ENCODE results near the gene SEPTIN5.
"Not testable (repeated sequence)": the region's sequence is repeated elsewhere in the genome, so short reads cannot be mapped to it uniquely, and the experiment has no call there.

SEPTIN5 gene

GRCh38 chr22:19688301-19689290, 25.7 kb upstream of the SEPTIN5 start:
- in situ Hi-C loops (cut with MboI; ENCODE audit: low sequenced_read_pairs) = no loop called here
- H3K27me3 ChIP-seq (ENCODE audit: low read depth) = 0 out of 2 replicates have a peak, but pooled peaks cover 3% of the 10 kb centered on the region
- H3K9me3 ChIP-seq = peaks cover 3% of the 10 kb centered on the region; the same call in 1 of the 2 replicates
- no peaks in the 10 kb centered on the region; the same call in 1 of the 2 replicates for H3K4me1 ChIP-seq
- H3K36me3 ChIP-seq (replicated peaks) = no peaks in the 10 kb centered on the region
- DNase-seq (ENCODE audit: low spot score in 2 of 2) = no peak
- H3K4me3 ChIP-seq = no peak overlapping the region

GRCh38 chr22:19689408-19689807, 24.9 kb upstream of the SEPTIN5 start:
- in situ Hi-C loops (cut with MboI; ENCODE audit: low sequenced_read_pairs) = no loop called here
- no peaks in the 10 kb centered on the region for H3K27me3 ChIP-seq (ENCODE audit: low read depth)
- H3K36me3 ChIP-seq (replicated peaks) = no peaks in the 10 kb centered on the region
- peaks cover 3% of the 10 kb centered on the region; the same call in 1 of the 2 replicates for H3K9me3 ChIP-seq
- DNase-seq (ENCODE audit: low spot score in 2 of 2) = no peak
- H3K4me1 ChIP-seq = no peaks in the 10 kb centered on the region; the same call in 1 of the 2 replicates
- H3K4me3 ChIP-seq = no peak overlapping the region

- H3K9me3 ChIP-seq = peaks cover 1% of the 10 kb centered on the region; the same call in 1 of the 2 replicates
- H3K4me3 ChIP-seq = no peak overlapping the region
- H3K36me3 ChIP-seq (replicated peaks) = no peaks in the 10 kb centered on the region
- no peak for DNase-seq (ENCODE audit: low spot score in 2 of 2)
- no peaks in the 10 kb centered on the region for H3K27me3 ChIP-seq (ENCODE audit: low read depth)
- H3K4me1 ChIP-seq = no peaks in the 10 kb centered on the region; the same call in 1 of the 2 replicates
- in situ Hi-C loops (cut with MboI; ENCODE audit: low sequenced_read_pairs) = no loop called here
These were observed 23.1 kb upstream of the SEPTIN5 start for GRCh38 chr22:19691007-19691720.

- H3K27me3 ChIP-seq (ENCODE audit: low read depth) = no peaks in the 10 kb centered on the region
- no peak overlapping the region for H3K4me3 ChIP-seq
- no peaks in the 10 kb centered on the region for H3K9me3 ChIP-seq
- H3K4me1 ChIP-seq = no peaks in the 10 kb centered on the region; the same call in 1 of the 2 replicates
- no peak for DNase-seq (ENCODE audit: low spot score in 2 of 2)
- no peaks in the 10 kb centered on the region for H3K36me3 ChIP-seq (replicated peaks)
- in situ Hi-C loops (cut with MboI; ENCODE audit: low sequenced_read_pairs) = no loop called here
These were observed 22.5 kb upstream of the SEPTIN5 start for GRCh38 chr22:19691721-19692341.

GRCh38 chr22:19693581-19693980, 20.7 kb upstream of the SEPTIN5 start:
- no peaks in the 10 kb centered on the region; the same call in 1 of the 2 replicates for H3K4me1 ChIP-seq
- in situ Hi-C loops (cut with MboI; ENCODE audit: low sequenced_read_pairs) = no loop called here
- H3K4me3 ChIP-seq = no peak overlapping the region
- no peaks in the 10 kb centered on the region for H3K36me3 ChIP-seq (replicated peaks)
- DNase-seq (ENCODE audit: low spot score in 2 of 2) = no peak
- no peaks in the 10 kb centered on the region for H3K9me3 ChIP-seq
- H3K27me3 ChIP-seq (ENCODE audit: low read depth) = no peaks in the 10 kb centered on the region

- H3K4me1 ChIP-seq = no peaks in the 10 kb centered on the region; the same call in 1 of the 2 replicates
- no peaks in the 10 kb centered on the region for H3K36me3 ChIP-seq (replicated peaks)
- no peaks in the 10 kb centered on the region for H3K27me3 ChIP-seq (ENCODE audit: low read depth)
- no peak overlapping the region for H3K4me3 ChIP-seq
- no peak for DNase-seq (ENCODE audit: low spot score in 2 of 2)
- in situ Hi-C loops (cut with MboI; ENCODE audit: low sequenced_read_pairs) = no loop called here
- no peaks in the 10 kb centered on the region for H3K9me3 ChIP-seq
These were observed 20.2 kb upstream of the SEPTIN5 start for GRCh38 chr22:19693981-19694670.

GRCh38 chr22:19694696-19695095, 19.6 kb upstream of the SEPTIN5 start:
- H3K4me1 ChIP-seq = no peaks in the 10 kb centered on the region; the same call in 1 of the 2 replicates
- no peaks in the 10 kb centered on the region for H3K27me3 ChIP-seq (ENCODE audit: low read depth)
- no peaks in the 10 kb centered on the region for H3K9me3 ChIP-seq
- no peak overlapping the region for H3K4me3 ChIP-seq
- no peak for DNase-seq (ENCODE audit: low spot score in 2 of 2)
- in situ Hi-C loops (cut with MboI; ENCODE audit: low sequenced_read_pairs) = no loop called here
- H3K36me3 ChIP-seq (replicated peaks) = no peaks in the 10 kb centered on the region

GRCh38 chr22:19696504-19697276, 17.6 kb upstream of the SEPTIN5 start:
- no peaks in the 10 kb centered on the region for H3K9me3 ChIP-seq
- H3K4me1 ChIP-seq = no peaks in the 10 kb centered on the region; the same call in 1 of the 2 replicates
- no peaks in the 10 kb centered on the region for H3K36me3 ChIP-seq (replicated peaks)
- no peak for DNase-seq (ENCODE audit: low spot score in 2 of 2)
- no peak overlapping the region for H3K4me3 ChIP-seq
- H3K27me3 ChIP-seq (ENCODE audit: low read depth) = no peaks in the 10 kb centered on the region
- in situ Hi-C loops (cut with MboI; ENCODE audit: low sequenced_read_pairs) = no loop called here

GRCh38 chr22:19697871-19698270, 16.4 kb upstream of the SEPTIN5 start:
- H3K9me3 ChIP-seq; H3K4me3 ChIP-seq; H3K4me1 ChIP-seq; DNase-seq (ENCODE audit: low spot score in 2 of 2); H3K36me3 ChIP-seq (replicated peaks); in situ Hi-C loops (cut with MboI; ENCODE audit: low sequenced_read_pairs); H3K27me3 ChIP-seq (ENCODE audit: low read depth): not testable (repeated sequence)

GRCh38 chr22:19700790-19701419, 13.4 kb upstream of the SEPTIN5 start:
- no peak for DNase-seq (ENCODE audit: low spot score in 2 of 2)
- Histone ChIP-seq H3K4me3 (no peak overlapping the region), H3K27me3 (ENCODE audit: low read depth) (no peaks in the 10 kb centered on the region; the same call in 1 of the 2 replicates), H3K4me1 (peaks cover 8% of the 10 kb centered on the region), H3K36me3 (replicated peaks) (no peaks in the 10 kb centered on the region), H3K9me3 (no peaks in the 10 kb centered on the region)
- in situ Hi-C loops (cut with MboI; ENCODE audit: low sequenced_read_pairs) = no loop called here

GRCh38 chr22:19701420-19702145, 12.7 kb upstream of the SEPTIN5 start:
- H3K4me1 ChIP-seq = peaks cover 12% of the 10 kb centered on the region
- no peaks in the 10 kb centered on the region for H3K36me3 ChIP-seq (replicated peaks)
- no peaks in the 10 kb centered on the region for H3K9me3 ChIP-seq
- no peaks in the 10 kb centered on the region; the same call in 1 of the 2 replicates for H3K27me3 ChIP-seq (ENCODE audit: low read depth)
- DNase-seq (ENCODE audit: low spot score in 2 of 2) = no peak
- no peak overlapping the region for H3K4me3 ChIP-seq
- in situ Hi-C loops (cut with MboI; ENCODE audit: low sequenced_read_pairs) = no loop called here

GRCh38 chr22:19703869-19704268, 10.4 kb upstream of the SEPTIN5 start:
- H3K9me3 ChIP-seq = no peaks in the 10 kb centered on the region
- H3K36me3 ChIP-seq (replicated peaks) = no peaks in the 10 kb centered on the region
- no peak overlapping the region for H3K4me3 ChIP-seq
- H3K27me3 ChIP-seq (ENCODE audit: low read depth) = no peaks in the 10 kb centered on the region; the same call in 1 of the 2 replicates
- in situ Hi-C loops (cut with MboI; ENCODE audit: low sequenced_read_pairs) = no loop called here
- H3K4me1 ChIP-seq = peaks cover 12% of the 10 kb centered on the region
- no peak for DNase-seq (ENCODE audit: low spot score in 2 of 2)

All from HAP-1 (cell line).